DOHH2 (cell line): ENCODE results near the gene RAB31.

Experiments
- H3F3A ChIP-seq: fragments of 200-600 bp; sonication (generic), shearing (Covaris generic); 2 replicates; pipeline ENCODE4 v1.6.0; 2016; ENCODE audit warnings: antibody characterized with exemption, mild to moderate bottlenecking; ENCODE audit not compliant: control insufficient read depth, insufficient read depth
- H3K27ac ChIP-seq: fragments of 200-600 bp; sonication (generic); 2 replicates; pipeline ENCODE4 v1.5.1; 2014; ENCODE audit warnings: low read depth, mild to moderate bottlenecking, low read length, moderate library complexity
- H3K27me3 ChIP-seq: fragments of 200-600 bp; sonication (generic); 2 replicates; pipeline ENCODE4 v1.6.1; 2014; ENCODE audit warnings: mild to moderate bottlenecking, low read length, mixed read lengths; ENCODE audit not compliant: control insufficient read depth
- H3K36me3 ChIP-seq: fragments of 200-600 bp; sonication (generic); 2 replicates; pipeline ENCODE4 v1.6.1; 2014; ENCODE audit warnings: mild to moderate bottlenecking, low read length, moderate library complexity, mixed read lengths; ENCODE audit not compliant: control insufficient read depth
- H3K4me1 ChIP-seq: fragments of 200-600 bp; sonication (generic); 2 replicates; pipeline ENCODE4 v1.6.1; 2014; ENCODE audit warnings: mild to moderate bottlenecking, low read length, mixed read lengths; ENCODE audit not compliant: control insufficient read depth
- H3K4me2 ChIP-seq: fragments of 200-600 bp; sonication (generic); 2 replicates; pipeline ENCODE4 v1.6.0; 2014; ENCODE audit warnings: mild to moderate bottlenecking, low read length, moderate library complexity
- H3K4me3 ChIP-seq: fragments of 200-600 bp; sonication (generic); 2 replicates; pipeline ENCODE4 v1.5.1; 2014; ENCODE audit warnings: mild to moderate bottlenecking, low read length, mixed read lengths
- H3K79me2 ChIP-seq: fragments of 200-600 bp; sonication (generic); 2 replicates; pipeline ENCODE4 v1.6.1; 2014; ENCODE audit warnings: mild to moderate bottlenecking, low read length, mixed read lengths; ENCODE audit not compliant: control insufficient read depth
- H3K9me2 ChIP-seq: fragments of 200-600 bp; sonication (generic); replicated peaks from 2 replicates; pipeline ENCODE4 v1.6.1; 2014; ENCODE audit warnings: mild to moderate bottlenecking, low read length, mixed read lengths; ENCODE audit not compliant: control insufficient read depth
- H3K9me3 ChIP-seq: fragments of 200-600 bp; sonication (generic); 2 replicates; pipeline ENCODE4 v1.6.1; 2014; ENCODE audit warnings: antibody characterized with exemption, low read length, mixed read lengths; ENCODE audit not compliant: control insufficient read depth, insufficient read depth
- H4K20me1 ChIP-seq: fragments of 200-600 bp; sonication (generic); 2 replicates; pipeline ENCODE4 v1.6.0; 2014; ENCODE audit warnings: low read depth, mild to moderate bottlenecking, antibody characterized with exemption, low read length, moderate library complexity; ENCODE audit not compliant: control insufficient read depth, insufficient read depth
- EZH2phosphoT487 ChIP-seq: fragments of 200-600 bp; sonication (generic); IDR thresholded peaks from 2 replicates; pipeline ENCODE4 v1.6.1; 2017; ENCODE audit warnings: borderline replicate concordance, mild to moderate bottlenecking, antibody characterized with exemption, low read length, moderate library complexity, mixed read lengths
- TF ChIP-seq, protein P1 (sequence below): fragments of 200-600 bp; sonication (generic); IDR thresholded peaks from one replicate; pipeline ENCODE4 v1.5.1; 2014; ENCODE audit warnings: antibody characterized with exemption, mild to moderate bottlenecking, low read depth, low read length; ENCODE audit not compliant: poor library complexity, severe bottlenecking

Gene RAB31

GRCh38 chr18:9663377-9663776 lies 44.7 kb upstream of the RAB31 start:
- Histone ChIP-seq H3K4me2 (no peak overlapping the region), H3F3A (no peaks in the 10 kb centered on the region), H3K27ac (no peak overlapping the region), H3K36me3 (no peaks in the 10 kb centered on the region), H4K20me1 (no peaks in the 10 kb centered on the region), H3K9me3 (no peaks in the 10 kb centered on the region), H3K27me3 (peaks cover 7% of the 10 kb centered on the region; the same call in 1 of the 2 replicates), H3K4me1 (no peaks in the 10 kb centered on the region), H3K79me2 (no peaks in the 10 kb centered on the region), H3K9me2 (no peaks in the 10 kb centered on the region), H3K4me3 (no peak overlapping the region)
- TF ChIP-seq, protein P1, sequence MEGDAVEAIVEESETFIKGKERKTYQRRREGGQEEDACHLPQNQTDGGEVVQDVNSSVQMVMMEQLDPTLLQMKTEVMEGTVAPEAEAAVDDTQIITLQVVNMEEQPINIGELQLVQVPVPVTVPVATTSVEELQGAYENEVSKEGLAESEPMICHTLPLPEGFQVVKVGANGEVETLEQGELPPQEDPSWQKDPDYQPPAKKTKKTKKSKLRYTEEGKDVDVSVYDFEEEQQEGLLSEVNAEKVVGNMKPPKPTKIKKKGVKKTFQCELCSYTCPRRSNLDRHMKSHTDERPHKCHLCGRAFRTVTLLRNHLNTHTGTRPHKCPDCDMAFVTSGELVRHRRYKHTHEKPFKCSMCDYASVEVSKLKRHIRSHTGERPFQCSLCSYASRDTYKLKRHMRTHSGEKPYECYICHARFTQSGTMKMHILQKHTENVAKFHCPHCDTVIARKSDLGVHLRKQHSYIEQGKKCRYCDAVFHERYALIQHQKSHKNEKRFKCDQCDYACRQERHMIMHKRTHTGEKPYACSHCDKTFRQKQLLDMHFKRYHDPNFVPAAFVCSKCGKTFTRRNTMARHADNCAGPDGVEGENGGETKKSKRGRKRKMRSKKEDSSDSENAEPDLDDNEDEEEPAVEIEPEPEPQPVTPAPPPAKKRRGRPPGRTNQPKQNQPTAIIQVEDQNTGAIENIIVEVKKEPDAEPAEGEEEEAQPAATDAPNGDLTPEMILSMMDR = no peak
- TF ChIP-seq EZH2phosphoT487 = no peak

DNA sequence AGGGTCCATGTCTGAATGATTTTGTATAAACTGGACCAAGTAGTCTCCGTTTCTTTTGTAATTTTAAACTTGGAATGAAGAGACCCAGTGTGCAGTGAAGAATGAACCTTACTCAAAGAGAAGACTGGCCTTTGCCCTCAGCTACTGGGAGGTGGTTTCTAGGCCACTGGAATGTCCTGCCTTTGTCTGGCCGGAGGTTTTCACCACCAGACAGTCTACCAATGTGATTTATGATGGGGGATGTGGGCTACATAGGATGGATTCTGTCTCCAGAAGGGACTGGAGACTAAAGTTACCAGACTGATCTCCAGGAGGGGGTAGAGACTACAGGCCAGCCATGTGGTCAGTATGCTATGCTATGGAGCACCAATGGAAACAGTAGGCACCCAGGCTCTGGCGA lies 42.8 kb upstream of the RAB31 start:
- no peaks in the 10 kb centered on the region for H3K79me2 ChIP-seq
- TF ChIP-seq, protein P1 = no peak
- no peak for TF ChIP-seq EZH2phosphoT487
- no peaks in the 10 kb centered on the region for H3K9me3 ChIP-seq
- no peaks in the 10 kb centered on the region for H3F3A ChIP-seq
- no peaks in the 10 kb centered on the region for H4K20me1 ChIP-seq
- no peak overlapping the region for H3K4me3 ChIP-seq
- peaks cover 7% of the 10 kb centered on the region; the same call in 1 of the 2 replicates for H3K27me3 ChIP-seq
- H3K4me2 ChIP-seq = no peak overlapping the region
- no peaks in the 10 kb centered on the region for H3K36me3 ChIP-seq
- H3K27ac ChIP-seq = no peak overlapping the region
- H3K9me2 ChIP-seq = no peaks in the 10 kb centered on the region
- no peaks in the 10 kb centered on the region for H3K4me1 ChIP-seq

GRCh38 chr18:9666548-9666947 lies 41.6 kb upstream of the RAB31 start:
- no peaks in the 10 kb centered on the region for H3K9me2 ChIP-seq
- TF ChIP-seq, protein P1 = no peak
- TF ChIP-seq EZH2phosphoT487 = no peak
- no peak overlapping the region for H3K4me2 ChIP-seq
- no peaks in the 10 kb centered on the region for H3K4me1 ChIP-seq
- H3K4me3 ChIP-seq = no peak overlapping the region
- H3K79me2 ChIP-seq = no peaks in the 10 kb centered on the region
- no peak overlapping the region for H3K27ac ChIP-seq
- H3K9me3 ChIP-seq = no peaks in the 10 kb centered on the region
- peaks cover 7% of the 10 kb centered on the region; the same call in 1 of the 2 replicates for H3K27me3 ChIP-seq
- H3K36me3 ChIP-seq = no peaks in the 10 kb centered on the region
- H4K20me1 ChIP-seq = no peaks in the 10 kb centered on the region
- no peaks in the 10 kb centered on the region for H3F3A ChIP-seq

DNA sequence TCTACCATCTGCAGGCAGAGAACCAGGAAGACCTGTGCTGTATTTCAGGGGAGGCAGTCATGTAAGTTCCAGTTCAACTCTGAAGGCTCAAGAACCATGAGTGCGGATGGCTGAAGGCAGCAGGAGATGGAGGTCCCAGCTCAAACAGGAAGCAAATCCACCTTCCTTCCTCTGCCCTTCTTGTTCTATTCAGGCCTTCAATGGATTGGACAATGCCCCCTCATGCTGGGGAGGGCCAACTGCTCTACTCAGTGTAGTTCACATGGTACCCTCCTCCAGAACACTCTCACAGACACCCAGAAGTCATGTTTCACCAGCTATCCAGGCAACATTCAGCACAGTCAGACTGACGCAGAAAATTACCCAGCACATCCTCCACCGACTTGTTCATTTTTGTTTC lies 39.1 kb upstream of the RAB31 start:
- Histone ChIP-seq H3K9me2 (no peaks in the 10 kb centered on the region), H3K27ac (no peak overlapping the region), H3K9me3 (no peaks in the 10 kb centered on the region), H3F3A (no peaks in the 10 kb centered on the region), H3K4me2 (no peak overlapping the region), H4K20me1 (no peaks in the 10 kb centered on the region), H3K4me1 (no peaks in the 10 kb centered on the region), H3K27me3 (peaks cover 4% of the 10 kb centered on the region; the same call in 1 of the 2 replicates), H3K79me2 (no peaks in the 10 kb centered on the region), H3K36me3 (no peaks in the 10 kb centered on the region), H3K4me3 (no peak overlapping the region)
- TF ChIP-seq, protein P1 = no peak
- TF ChIP-seq EZH2phosphoT487 = no peak
